DMS79 treated with DMSO at 0.1 percent for 48 hours (cell line): ENCODE results near the gene DDI2.
"Not testable (repeated sequence)": the region's sequence is repeated elsewhere in the genome, so short reads cannot be mapped to it uniquely, and the experiment has no call there.

Experiments used
- DNase-seq: peaks from one replicate; lab custom pipeline; 2025; lab: John Stamatoyannopoulos, UW

The DDI2 gene

DNA sequence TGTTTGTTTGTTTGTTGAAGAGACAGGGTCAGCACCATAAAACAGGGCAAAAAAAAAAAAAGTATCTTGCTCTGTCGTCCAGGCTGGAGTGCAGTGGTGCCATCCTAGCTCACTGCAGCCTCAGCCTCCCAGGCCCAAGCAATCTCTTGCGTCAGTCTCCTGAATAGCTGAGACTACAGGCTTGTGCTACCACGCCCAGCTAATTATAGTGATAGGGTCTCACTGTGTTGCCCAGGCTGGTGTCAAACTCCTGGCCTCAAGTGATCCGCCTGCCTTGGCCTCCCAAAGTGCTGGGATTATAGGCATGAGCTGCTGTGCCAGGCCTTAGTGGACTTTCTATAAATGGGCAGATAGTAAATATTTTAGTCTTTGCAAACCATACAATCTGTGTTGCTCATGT, 19.2 kb downstream of the DDI2 start:
- DNase-seq, result no peak

DNA sequence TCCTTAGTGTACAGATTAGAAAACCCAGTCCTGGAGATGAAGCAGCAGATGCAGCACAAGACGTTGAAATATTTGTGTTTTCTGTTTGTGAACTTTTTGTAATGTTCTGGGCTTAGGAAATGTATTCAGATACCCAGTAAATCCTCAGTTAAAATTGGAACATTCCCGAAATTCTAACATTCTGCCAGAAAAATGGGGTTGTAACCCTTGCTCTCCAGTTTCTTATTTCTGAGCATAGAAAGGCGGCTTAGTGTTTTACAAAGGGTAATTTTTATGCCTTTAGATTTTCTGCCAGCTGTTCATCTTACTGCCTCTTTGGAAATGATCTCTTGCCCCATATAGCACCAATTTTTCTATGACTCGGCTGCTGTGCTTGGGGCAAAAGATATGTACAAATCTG, 20.6 kb downstream of the DDI2 start:
- DNase-seq, result no peak

DNA sequence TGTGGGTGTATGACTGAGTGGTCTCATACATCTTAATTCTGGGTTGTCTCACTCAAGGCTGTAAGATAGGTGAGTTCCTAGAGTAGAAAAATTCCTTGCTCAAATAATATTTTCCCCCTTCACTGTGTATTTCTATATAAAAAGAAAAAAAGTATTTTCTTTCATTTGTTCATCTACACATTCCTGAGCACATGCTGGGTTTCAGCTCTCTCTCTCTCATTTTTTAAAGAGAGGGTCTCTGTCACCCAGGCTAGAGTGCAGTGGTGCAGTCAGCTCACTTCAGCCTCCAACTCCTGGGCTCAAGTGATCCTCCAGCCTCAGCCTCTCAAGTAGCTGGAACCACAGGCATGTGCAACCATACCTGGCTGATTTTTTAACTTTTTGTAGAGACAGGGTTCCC, 22.0 kb downstream of the DDI2 start:
- no peak for DNase-seq

DNA sequence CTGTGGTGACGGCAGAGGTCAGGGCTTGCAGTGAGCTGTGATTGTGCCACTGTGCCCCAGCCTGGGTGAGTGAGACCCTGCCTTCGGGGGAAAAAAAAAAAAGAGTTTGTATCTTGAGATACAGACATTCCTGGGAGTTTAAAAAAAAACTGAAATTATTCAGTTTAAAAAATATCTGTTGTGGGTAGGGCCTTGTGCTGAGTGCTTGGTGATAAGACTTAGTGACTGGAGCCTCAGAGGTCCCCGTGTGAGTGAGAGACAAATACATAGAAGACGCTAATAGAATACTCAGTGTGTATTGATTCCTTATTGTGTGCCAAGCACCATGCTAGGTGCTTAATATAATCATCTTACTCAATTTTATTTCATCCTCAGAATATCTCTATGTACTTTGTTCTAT, 22.7 kb downstream of the DDI2 start:
- no peak for DNase-seq

DNA sequence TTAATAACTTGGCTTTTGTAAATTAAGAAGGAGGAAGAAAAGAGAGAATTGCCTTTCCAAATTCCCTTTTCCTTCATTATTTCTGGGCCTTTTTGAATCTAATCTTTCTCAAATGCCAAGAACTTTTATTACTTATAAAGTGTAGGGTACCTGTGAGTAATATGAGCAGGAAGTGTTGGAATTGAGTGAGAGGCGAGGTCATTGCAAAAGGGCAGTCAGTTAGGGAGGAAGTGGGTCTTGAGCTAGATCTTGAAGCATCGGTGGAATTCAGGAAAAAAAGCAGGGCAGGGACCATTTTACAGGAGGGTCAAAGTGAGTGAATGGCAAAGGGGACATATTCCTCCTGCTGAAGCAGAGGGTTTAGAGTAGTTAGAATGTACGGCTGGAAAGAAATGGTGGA, 23.4 kb downstream of the DDI2 start:
- no peak for DNase-seq

DNA sequence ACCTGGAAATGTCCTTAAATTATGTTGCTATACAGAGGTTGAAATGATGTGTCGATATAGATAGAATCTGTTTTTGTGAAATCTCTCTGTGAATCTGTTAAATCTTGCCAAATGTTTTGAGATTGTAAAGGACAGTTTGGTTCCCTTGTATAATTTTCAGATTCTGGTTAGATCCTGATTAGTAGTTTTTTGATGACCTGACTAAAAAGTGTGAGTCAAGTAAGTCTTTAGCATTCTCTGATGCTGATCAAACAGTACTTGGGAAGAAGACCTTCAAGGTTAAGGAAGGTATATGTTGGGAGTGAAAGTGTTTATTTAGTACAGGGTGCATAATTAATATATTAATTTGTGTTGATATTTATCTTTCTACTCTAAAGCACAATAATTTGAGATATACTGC, 32.7 kb downstream of the DDI2 start:
- DNase-seq, result no peak

DNA sequence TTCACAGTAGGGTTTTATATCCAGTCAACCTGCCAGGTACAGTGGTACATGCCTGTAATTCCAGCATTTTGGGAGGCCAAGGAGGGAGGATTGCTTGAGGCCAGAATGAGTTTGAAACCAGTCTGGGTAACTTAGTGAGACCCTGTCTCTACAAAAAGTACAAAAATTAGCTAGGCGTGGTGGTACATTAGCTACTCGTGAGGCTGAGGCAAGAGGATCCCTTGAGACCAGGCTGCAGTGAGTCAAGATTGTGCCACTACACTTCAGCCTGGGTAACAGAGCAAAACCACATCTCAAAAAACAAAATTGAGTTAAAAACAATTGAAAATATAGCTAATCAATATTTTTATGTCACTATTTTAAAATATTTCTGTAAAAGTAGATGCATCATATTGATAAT, 33.2 kb downstream of the DDI2 start:
- no peak for DNase-seq

DNA sequence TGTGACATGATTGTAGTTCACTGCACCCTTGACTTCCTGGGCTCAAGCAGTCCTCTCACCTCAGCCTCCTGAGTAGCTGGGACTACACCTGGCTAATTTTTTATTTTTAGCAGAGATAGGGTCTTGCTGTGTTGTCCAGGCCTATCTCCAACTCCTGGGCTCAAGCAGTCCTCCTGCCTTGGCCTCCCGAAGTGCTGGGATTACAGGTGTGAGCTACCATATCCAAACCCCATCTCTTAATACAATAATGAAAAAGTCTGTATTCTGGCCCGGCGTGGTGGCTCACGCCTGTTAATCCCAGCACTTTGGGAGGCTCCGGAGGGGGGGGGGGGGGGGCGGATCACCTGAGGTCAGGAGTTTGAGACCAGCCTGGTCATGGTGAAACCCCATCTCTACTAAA, 34.9 kb downstream of the DDI2 start:
- not testable (repeated sequence) for DNase-seq

DNA sequence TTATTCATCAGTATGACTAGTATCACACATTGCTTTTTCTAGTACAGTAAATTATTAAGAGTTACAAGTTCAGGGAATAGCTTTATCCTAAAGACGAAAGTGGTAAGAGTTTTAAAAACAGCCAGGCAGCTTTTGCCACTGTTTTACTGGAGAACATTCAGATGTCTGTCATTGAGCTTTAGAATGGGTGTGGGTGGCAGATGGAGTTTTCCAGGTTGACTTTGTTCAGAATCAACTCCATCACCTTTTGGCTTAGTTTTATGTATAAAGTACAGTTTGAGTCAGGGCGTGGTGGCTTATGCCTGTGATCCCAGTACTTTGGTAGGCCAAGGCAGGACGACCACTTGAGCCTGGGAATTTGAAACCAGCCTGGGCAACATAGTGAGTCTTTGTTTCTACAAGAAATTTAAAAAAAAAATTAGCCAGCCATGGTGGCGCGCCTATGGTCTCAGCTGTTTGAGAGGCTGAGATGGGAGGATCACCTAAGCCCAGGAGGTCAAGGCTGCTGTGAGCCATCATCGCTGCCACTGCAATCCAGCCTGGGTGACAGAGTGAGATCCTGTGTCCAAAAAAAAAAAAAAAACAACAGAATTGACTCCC, 36.9 kb downstream of the DDI2 start:
- DNase-seq, result no peak

DNA sequence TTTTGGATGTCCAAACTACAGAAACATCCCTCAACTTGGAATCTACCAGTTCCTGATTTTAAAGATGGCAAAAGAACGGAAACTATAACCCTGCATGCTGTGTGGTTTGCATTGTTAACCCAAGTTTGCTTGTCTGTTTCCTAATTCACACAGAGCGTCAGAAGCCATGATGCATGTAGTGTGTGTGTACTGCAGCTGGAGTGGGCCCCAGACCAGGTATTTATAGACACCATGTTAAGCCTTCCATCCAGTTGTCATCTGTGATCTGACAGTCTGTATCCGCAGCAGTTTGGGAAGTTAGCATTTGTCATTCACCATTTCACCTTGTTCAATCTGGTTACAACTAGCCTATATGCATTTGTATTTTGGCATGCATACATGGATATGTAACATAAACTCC, 39.2 kb downstream of the DDI2 start:
- no peak for DNase-seq

DNA sequence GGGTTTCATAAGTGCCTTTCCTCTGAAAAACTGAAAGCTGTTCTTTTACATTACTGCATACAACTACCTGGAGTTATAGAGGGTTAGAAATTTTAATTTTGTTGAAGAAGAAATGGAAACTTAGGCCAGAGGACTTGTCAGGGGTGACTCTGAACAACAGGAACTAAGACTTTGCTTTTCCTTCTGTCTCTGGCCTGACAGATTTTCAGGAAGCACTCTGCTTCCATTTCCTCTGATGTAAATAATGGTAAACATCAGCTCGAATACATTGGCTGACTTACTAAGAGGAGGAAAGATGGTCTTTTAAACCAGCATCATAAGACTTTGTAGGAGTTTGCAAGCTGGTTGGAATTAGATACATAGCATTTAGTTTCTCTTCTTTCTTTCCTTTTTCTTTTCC, 39.8 kb downstream of the DDI2 start:
- no peak for DNase-seq

DNA sequence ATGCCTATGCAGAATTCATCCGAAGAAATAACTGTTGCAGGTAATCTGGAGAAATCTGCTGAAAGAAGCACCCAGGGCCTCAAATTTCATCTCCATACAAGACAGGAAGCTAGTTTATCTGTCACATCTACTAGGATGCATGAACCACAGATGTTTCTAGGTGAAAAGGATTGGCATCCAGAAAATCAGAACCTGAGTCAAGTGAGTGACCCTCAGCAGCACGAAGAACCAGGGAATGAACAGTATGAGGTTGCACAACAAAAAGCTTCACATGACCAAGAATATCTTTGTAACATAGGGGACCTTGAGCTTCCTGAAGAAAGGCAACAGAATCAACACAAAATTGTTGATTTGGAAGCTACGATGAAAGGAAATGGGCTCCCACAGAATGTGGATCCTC, 42.9 kb downstream of the DDI2 start:
- DNase-seq, result no peak

DNA sequence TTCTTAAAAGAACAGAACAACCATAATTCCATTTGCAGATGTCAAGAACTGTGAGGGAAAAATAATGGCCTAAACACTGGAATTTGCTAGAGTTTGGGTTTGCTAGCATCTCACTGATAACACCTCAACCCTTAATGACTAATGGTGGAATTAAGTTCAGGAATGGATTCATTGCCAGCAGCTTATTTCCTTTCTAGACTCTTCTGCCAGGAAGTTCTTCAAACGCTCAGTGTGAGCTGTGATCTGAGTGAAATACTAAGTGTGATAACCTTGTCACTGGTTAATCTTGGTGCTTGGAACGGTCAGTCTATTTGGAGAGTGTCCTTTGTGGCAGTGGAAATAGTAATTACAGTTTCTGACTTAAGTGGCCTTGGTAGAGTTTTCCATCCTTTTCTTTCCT, 45.2 kb downstream of the DDI2 start:
- no peak for DNase-seq

DNA sequence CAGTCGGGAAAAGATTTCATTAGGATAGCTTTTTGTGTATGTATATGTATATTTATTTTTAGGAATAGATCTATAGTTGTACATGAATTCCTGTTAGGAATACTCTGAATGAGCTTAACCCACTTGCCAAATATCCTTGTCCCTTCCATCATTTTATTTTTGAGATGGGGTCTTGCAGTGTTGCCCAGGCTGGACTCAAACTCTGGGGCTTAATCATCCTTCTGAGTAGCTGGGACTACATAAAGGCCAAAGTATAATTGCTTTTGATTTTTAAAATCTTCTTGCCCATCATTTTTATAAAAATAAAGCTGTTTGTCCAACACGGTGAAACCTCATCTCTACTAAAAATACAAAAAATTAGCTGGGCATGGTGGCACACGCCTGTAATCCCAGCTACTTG, 46.7 kb downstream of the DDI2 start:
- no peak for DNase-seq

DNA sequence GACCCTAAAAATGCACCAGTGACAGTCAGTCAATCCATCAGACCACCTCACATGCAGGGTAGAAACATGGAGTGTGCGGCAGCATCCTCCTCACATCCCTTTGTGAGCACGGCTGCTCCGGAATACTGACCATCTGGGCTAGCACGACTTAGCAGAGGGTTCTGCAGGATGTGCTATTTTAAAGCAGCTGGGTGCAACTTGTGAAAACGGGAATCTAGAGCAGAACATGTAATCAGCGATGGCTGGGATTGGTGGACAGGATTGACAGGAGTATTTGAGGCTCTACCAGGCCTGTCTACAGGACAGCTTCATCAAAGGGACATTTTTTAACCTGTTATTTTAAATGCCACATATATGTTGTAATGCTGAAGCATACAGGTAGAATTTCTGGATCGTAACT, 50.1 kb downstream of the DDI2 start:
- no peak for DNase-seq

DNA sequence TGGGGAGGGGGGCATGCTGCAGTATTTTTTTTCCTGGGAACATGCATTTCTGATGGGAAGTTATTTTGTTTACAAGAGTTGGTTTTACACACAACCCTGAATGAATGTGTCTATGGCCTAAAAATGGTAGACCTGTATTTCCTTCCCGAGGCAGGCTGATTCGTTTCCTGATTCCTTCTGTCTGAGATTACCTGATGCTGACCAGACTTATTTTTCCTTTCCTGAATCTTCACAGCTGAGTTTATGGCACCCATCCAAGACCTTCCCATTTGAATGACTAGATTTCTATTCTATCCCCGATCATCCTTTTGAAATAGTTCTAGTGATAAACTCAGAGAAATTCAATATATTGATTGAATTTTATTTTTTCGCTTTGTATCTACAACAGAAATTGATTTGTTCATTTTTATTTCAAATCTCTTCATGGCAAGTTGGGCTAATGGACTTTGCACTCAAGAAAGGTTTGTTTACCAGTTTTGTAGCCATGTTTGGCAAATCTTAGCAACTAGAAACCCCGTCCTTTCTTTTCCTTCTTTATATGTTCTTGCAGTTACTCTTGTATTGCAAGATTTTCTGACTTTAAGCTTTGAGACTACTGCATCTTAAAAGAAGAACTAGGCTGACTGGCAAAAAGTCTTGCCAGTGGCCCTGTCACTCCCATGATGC, 51.0 kb downstream of the DDI2 start:
- DNase-seq, result no peak

DNA sequence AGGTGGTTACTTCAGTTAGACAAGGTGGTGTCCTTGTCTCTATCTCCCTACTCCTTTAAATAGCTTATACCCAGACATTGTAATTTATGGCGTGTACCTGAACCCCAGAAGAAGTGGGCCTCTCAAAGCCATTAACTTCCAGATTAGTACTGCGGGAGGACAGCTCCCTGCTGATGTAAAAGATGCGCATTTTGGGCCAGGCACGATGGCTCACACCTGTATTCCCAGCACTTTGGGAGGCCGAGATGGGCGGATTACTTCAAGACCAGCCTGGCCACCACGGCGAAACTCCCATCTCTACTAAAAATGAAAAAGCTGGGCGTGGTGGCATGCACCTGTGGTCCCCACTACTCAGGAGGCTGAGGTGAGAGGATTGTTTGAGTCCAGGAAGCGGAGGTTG, 51.8 kb downstream of the DDI2 start:
- no peak for DNase-seq

DNA sequence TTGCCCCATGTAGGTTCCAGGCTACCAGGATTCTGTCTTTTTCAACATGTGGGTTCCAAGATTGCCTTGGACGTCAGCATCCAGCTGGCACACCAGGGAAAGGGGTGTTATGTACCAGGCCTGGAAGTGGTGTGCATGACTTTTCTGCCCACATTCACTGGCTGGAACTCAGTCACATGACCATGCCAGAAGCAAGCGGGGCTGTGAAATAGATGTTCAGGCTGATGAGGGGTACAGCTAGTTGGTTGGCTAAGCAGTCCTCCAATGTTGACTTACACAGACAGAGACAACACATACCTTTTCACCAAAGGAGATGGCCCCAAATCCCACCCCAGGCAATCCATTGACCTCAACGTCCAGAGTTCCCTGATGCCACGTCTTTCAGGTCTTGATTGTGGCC, 52.6 kb downstream of the DDI2 start:
- no peak for DNase-seq

DNA sequence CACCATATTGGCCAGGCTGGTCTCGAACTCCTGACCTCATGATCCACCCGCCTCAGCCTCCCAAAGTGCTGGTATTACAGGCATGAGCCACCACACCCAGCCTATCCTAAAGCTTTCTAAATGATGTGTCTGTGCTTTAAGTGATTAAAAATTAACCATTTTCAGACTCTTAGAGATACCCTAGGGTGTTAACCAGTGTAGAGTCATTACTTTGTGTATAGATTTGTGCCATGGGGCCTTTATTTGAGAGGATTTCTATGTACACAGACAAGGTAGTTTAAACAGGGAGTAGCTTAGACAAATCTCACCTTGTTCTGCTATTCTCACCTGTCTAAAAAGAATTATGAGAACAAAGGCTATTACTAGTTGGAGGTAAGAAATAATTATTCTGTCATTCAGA, 54.2 kb downstream of the DDI2 start:
- DNase-seq, result no peak

DNA sequence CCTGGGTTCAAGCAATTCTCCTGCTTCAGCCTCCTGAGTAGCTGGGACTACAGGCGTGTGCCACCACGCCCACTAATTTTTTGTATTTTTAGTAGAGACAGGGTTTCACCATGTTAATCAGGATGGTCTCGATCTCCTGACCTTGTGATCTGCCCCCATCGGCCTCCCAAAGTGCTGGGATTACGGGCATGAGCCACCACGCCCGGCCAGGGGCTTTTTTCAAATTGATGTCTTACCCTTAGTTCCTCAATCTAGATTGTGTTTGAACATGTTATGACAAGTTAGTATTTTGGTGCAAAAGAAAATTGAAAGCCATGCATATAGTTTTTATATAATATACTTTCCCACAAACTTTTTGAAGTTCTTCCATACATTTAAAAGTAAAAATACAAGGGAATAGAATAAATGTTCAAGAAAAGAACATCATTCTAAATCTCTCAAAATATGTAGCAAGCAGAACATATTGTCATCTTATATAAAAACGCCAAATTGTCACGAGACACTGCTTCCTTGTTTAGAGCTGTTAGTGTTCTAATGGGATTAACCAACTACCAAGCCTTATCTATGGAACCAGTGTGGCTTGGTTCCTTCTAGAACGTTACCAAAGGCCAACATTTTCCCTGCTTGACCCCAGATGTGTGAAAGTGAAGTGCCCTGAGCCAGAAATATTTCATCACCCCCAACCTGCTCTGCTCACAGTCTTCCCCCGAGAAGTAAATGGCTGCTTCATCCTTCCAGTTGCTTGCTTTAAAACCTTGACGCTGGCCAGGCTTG, 57.3 kb downstream of the DDI2 start:
- no peak for DNase-seq

DNA sequence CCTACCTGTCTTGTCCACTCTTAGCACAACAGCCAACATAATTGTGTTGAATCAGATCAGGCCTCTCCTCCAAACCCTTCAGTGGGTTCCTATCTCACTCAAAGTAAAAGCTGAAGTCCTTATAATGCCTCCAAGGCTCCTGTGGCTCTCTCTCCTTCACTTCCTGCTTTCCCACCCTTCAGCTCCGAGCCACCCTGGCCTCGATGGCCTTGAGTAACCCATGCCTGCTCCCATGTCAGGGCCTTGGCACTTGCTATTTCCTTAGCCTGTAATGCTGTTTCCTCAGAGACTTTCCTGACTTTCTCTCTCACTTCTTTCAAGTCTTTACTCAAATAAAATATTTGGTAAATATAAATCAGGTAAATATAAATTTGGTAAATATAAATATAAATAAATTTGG, 58.8 kb downstream of the DDI2 start:
- no peak for DNase-seq

DNA sequence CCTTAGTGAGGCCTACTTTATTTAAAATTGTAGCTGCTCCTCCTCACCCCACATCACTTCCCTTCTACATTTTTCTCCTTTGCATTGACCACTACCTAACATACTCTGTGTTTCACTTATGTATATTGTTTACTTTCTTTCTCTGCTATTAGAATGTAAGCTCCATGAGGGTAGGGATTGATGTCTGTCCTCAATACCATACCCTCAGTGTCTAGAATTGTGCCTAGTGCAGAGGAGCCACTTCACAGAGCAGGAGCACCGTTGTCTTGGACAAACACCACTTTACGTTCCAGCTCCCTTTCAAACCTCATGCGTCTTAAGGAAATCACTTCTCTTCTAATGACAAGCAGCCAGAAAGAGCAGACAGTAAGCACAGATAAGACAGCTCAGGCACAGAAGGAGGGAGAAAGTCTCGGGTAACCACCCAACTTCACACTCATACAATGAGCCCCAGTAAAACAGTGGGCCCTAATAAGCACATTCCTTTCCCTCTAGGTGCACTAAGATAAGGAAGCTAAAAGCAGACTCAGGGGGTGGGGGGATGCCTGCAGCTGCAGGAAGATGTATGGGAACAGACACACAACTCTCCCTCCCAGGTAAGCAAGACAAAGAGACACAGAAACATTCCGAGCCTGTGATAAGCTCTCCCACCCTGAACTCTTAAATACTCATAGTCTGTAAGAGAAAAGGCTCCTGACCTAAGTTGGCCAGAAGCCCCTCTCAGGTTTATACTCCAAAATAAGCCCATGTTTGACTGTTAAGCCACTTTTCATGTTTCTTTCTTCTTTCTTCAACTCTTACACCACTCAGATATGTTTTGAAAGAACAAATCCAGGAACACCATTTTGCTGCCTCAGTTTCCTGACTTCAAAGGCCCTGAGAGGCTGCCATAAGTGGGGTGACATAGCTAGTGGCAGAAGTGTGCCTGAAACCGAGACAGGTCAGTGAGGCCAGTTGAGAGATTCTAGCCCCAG, 59.7 kb downstream of the DDI2 start:
- DNase-seq, result no peak
